GM18867 (cell line): ENCODE data around the gene GRB10.
"Not testable (repeated sequence)": the region's sequence is repeated elsewhere in the genome, so short reads cannot be mapped to it uniquely, and the experiment has no call there.

Experiments
- ATAC-seq: cut with Tn5 transposase; IDR thresholded peaks from one replicate; pipeline ENCODE4 v1.9.1; 2021; ENCODE audit warnings: mild to moderate bottlenecking, moderate library complexity; ENCODE audit not compliant: unreplicated experiment

Gene GRB10

GRCh38 chr7:50745336-50745735, 37.4 kb downstream of the GRB10 start:
- ATAC-seq = no peak

DNA sequence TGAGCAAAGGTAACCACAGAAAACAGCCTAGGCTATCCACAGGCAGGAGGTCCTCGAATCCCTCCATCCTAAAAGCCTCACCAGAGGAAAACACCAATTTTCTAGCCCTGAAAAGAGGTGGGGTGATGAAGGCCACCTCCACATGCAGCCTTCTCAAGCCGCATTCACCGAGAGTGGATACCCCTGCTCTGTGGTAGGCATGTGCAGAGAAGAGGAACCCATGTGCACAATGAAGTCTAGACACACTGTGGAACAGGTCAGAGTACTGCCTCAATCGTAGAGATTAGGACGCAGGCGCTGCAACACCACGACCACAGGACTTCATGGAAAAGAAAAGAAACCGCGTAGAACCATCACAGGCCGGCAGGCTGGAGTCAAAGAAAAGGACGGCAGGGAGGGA, 38.8 kb downstream of the GRB10 start:
- ATAC-seq = no peak

DNA sequence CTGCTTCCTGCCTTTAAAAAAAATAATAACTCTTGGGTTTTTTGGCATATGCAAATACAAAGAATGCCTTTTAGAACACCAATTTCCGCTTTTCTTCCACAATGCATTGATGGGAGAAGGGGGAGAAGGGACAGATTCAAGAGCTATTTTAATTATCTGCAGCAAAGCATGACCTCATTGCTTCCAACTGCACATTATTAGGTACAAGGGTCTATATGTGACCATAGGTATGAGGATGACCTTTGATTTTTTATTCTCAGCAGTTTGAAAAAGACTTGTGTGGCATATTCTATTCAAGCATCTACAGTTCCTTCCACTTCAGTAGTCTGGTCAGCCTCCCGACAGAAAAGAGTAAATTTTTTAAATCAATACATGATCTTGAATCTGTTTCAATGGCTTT, 39.7 kb downstream of the GRB10 start:
- ATAC-seq = no peak

DNA sequence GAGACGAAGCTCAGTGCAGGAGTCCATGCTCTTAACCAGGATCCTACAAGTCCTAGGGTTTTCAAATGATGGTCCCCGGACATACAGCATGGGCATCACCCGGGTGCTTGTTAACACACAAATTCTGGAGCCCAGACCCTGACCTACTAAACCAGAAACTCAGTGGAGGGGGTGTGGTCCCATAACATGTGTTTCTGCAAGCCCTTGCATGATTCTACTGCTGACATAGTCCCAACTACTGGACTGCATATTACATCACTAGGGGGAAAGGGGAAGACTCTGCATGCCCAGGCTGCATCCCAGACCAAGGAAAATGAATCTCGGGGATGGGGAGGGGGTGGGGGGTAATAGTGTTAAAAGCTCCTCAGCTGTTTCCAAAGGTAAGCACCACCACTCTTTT, 40.3 kb downstream of the GRB10 start:
- no peak for ATAC-seq

DNA sequence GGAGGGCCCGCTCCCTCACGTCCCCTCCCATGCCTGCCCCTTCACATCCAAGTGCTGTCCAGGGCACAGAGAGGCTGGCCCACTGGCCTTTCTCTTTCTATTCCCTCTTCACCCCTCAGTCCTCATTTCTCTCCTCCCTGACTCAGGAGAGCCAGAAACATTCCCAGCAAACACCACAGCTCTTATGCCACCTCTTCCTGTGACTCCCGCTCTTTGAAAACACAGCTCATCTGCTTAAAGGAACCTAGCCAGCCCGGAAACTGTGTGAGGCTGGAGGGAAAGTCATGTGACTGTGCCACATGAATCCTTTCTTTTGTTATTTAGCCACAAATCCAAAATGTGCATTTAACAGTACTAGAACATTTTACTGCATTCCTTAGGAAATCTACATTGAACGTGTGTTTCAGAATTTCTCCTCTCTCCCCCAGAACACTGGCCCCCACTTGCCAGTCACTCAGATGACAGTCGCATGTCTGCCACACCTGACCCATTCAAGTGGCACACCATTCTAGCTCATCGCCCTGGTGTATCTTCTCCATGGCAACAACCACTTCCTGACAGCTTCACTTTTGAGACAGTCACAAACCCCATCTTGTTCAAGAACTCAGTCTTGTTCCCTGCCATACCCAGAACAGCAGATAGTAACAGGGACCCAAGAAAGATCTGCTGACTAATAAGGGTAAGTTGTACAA, 42.8 kb downstream of the GRB10 start:
- ATAC-seq = no peak

- ATAC-seq = no peak
Observed at GRCh38 chr7:50738932-50739331, 43.8 kb downstream of the GRB10 start.

DNA sequence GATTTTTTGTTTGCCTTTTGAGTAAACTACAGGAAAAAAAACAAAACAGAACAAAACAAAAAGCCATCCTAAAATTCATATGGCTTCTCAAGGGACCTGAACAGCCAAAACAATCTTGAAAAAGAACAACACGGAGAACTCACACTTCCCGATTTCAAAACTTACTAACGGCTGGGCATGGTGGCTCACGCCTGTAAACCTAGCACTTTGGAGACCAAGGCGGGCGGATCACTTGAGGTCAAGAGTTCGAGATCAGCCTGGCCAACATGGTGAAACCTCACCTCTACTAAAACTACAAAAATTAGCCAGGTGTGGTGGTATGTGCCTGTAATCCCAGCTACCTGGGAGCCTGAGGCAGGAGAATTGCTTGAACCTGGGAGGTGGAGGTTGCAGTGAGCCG, 46.9 kb downstream of the GRB10 start:
- not testable (repeated sequence) for ATAC-seq

- ATAC-seq = peak; percentile 43
Observed at GRCh38 chr7:50735333-50735732, 47.4 kb downstream of the GRB10 start.

GRCh38 chr7:50734246-50734645, 48.5 kb downstream of the GRB10 start:
- no peak for ATAC-seq

- ATAC-seq = no peak
Observed at GRCh38 chr7:50733552-50733951, 49.1 kb downstream of the GRB10 start.

DNA sequence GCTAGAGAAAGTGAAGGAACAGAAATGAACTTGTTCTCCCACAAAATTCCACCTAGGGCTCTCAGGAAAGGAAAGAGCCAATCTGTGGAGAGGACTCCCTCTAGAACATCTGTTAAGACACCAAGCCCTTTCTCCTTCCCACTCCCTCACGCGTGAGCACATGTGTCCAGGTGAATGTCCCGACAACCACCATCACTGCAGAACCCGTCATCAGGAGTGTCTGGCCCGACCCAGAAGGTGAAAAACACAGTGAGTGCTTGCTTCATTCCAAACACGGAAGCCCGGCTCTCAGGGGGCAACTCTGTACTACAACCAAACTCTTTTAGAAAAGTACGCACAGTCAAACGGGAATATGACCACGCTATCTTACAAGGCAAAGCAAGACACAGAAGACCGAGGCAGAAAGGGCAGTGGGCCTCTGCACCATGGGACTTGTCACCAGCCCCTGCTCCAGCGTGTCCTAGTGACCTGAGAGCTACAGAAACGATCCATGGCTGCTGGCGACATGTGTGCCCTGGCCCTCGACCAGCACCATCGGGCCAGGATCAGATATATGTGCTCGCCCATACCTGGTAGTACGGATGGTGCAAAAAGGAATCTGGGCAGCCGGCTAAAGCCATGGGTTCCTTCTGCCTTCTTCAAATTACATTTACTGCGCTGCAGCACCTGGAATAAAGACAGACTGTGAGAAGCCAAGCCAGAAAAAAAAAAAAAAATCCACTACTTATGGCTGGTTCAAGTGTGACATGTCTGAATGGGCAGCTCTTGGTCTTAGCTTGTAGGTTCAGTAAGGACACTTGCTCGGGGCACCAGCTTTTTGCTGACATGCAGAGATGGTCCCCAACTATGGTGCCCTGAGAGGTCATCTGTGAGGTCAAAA, 50.8 kb downstream of the GRB10 start:
- no peak for ATAC-seq

- no peak for ATAC-seq
Observed at GRCh38 chr7:50730446-50731400, 52.0 kb downstream of the GRB10 start.

GRCh38 chr7:50729962-50730361, 52.7 kb downstream of the GRB10 start:
- ATAC-seq = no peak

DNA sequence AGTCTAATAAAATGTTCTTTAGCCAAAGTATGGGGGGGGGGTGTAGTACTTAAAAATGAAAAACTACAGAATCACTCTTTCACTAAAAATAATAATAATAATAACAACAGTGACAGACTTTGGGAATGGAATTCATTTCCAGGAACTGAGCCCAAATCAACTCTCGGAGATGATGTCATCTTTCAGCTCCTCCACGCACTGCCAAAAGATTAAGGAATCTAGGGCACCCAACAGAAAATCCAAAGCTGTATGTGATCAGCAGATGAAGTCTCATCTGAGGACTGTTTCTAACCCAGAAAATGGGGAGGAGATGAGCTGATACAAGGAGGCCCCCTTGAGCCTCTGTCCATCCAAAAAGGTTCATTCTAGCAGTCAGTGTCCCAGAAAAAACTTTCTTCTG, 54.5 kb downstream of the GRB10 start:
- ATAC-seq = no peak

GRCh38 chr7:50727711-50728110, 55.0 kb downstream of the GRB10 start:
- ATAC-seq = no peak

DNA sequence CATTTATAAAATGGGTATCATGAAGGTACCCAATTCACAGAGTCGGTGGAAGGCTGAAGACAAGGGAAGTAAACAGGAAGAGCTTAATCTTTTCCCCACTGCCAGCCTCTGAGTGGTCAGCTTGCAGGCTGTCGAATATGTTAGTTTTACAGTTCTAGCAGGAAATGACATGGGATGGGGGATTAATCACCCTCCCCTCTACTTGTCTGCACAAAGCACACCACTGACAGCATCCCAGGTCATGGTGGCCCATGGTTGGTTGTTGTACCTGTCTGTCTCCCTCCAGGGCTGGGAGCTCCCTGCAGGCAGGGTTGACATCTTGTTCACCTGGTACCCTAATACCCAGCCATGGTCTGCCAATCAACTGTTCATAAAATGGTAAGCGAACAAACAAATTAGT, 55.6 kb downstream of the GRB10 start:
- no peak for ATAC-seq

GRCh38 chr7:50725774-50726173, 56.9 kb downstream of the GRB10 start:
- no peak for ATAC-seq

DNA sequence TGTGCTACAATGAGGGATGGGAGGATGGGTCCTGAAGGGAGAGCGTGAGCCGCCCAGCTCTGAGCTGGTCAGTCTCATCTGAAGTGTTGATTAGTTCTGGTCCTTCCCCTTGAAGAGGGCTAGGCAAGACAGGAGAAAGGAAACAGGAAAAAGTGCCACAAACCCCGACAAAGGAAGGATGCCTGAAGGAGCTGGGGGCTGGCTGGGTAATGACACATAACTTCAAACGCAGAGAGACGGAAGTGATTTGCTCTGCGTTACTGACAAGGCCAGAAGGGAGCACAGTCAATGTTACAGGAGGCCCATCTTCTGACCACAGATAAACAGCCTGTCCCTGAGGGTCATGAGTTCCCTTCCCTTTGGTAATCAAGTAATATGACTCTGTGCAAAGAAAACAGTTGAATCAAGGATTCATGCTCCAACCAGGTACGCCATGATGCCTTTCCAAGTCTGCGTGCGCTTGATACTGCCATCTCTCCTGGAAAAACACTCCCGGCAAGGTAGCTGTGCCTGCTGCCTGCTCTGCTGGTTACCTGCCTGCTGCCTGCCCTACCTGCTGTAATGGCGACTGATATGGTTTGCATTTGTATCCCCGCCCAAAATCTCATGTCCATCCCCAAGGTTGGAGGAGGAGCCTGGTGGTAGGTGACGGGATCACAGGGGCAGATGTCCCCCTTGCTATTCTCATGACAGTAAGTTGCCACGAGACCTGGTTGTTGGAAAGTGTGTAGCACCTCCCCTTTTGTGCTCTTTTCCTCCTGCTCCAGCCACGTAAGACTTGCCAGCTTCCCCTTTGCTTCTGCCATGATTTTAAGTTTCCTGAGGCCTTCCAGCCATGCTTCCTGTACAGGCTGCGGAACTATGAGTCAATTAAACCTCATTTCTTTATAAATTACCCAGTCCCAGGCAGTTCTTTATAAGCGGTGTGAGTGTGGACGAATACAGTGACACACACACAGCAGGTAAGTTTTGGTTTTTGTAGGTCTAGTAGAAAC, 57.9 kb downstream of the GRB10 start:
- ATAC-seq = no peak

DNA sequence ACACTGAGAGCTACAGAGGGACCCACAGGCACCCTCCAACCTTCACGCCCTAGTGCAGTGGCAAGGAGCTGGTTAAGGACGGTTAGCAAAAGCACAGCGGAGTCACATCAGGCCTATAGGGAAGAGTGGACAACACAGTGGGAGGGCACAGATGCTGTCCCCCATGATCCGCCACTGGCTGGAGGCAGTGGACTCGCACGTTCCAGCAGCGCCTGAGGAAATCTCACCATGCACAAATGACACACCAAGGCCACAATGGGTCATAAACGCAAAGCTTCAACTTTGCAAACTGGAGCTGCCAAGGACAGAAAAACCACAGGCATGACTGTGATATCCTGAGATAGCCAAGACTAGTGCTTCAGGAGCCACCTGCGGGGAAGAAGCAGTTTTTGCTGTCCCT, 58.8 kb downstream of the GRB10 start:
- no peak for ATAC-seq

- no peak for ATAC-seq
Observed at GRCh38 chr7:50723173-50723572, 59.5 kb downstream of the GRB10 start.
